Mucosa of rectum (tissue), 2 donors: ENCODE data around the gene TAF11L13.
"Not testable (repeated sequence)": the region's sequence is repeated elsewhere in the genome, so short reads cannot be mapped to it uniquely, and the experiment has no call there.

Experiments used
- H3K27ac ChIP-seq, 2 donors: one replicate each; pipeline ENCODE4 v1.7.0; 2013; ENCODE audit warnings: inconsistent platforms in 2 of 2, low read depth in 2 of 2, low read length in 2 of 2
- H3K27me3 ChIP-seq, 2 donors: one replicate each; pipeline ENCODE4 v1.7.0; 2013; ENCODE audit warnings: low read length in 2 of 2; ENCODE audit not compliant: control insufficient read depth in 2 of 2, insufficient read depth in 2 of 2
- H3K36me3 ChIP-seq, 2 donors: one replicate each; pipeline ENCODE4 v1.7.0; 2013; ENCODE audit warnings: low read length in 2 of 2; ENCODE audit not compliant: control insufficient read depth in 2 of 2, insufficient read depth in 2 of 2
- H3K4me1 ChIP-seq, 2 donors: one replicate each; pipeline ENCODE4 v1.7.0; 2013; ENCODE audit warnings: low read length in 2 of 2, mild to moderate bottlenecking in 1 of 2; ENCODE audit not compliant: control insufficient read depth in 2 of 2, insufficient read depth in 2 of 2
- H3K4me3 ChIP-seq, 2 donors: one replicate each; pipeline ENCODE4 v1.7.0; 2013; ENCODE audit warnings: low read length in 2 of 2
- H3K9ac ChIP-seq, 2 donors: one replicate each; pipeline ENCODE4 v1.7.0; 2013; ENCODE audit warnings: low read length in 2 of 2, low read depth in 1 of 2, mild to moderate bottlenecking in 1 of 2
- H3K9me3 ChIP-seq, 2 donors: one replicate each; pipeline ENCODE4 v1.7.0; 2013; ENCODE audit warnings: low read length in 2 of 2; ENCODE audit not compliant: control insufficient read depth in 2 of 2
- donor health status: healthy.
- donor health status: Normal muscosa, but diverticular disease.

Gene TAF11L13

DNA sequence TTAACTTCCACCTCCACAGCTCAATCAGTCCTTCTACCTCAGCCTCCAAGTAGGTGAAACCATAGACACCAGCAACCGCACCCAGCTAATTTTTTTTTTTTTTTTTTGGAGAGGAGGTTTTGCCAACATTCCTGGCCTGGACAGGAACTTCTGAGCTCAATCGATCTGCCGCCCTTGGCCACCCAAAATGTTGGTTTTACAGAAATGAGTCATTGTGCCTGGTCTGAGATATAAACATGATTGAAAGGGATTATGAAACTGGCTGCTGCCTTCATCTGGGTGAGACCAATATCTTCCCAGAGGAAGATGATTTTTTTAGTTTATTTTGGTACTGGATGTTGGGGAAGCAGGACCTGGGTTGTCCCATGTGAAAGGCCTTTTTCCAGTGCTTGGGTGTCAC is 12.5 kb upstream of the TAF11L13 start:
- Histone ChIP-seq H3K4me1 (no peaks in the 10 kb centered on the region), H3K9ac (no peak overlapping the region), H3K9me3 (no peaks in the 10 kb centered on the region), H3K27me3 (no peaks in the 10 kb centered on the region), H3K27ac (no peak overlapping the region), H3K36me3 (no peaks in the 10 kb centered on the region), H3K4me3 (no peak overlapping the region)

DNA sequence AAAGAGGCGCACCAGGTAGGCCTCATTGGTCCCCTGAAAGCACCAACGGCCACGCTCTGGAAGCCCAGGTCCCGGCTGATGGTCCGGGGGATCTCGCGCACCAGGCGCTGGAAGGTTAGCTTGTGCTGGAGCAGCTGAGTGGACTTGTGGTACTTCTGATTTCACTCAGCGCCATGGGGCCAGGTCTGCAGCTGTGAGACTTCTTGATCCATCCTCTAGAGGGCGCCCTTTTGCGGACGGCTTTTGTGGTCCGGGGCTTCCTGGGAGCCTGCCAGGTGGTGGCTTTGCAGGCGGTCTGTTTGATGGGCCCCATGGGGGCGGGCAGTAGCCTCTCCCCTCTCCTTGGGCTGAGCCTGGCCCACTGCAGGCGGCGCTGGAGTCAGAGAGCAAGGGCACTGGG is 11.3 kb upstream of the TAF11L13 start:
- Histone ChIP-seq H3K4me1 (no peaks in the 10 kb centered on the region), H3K9me3 (no peaks in the 10 kb centered on the region), H3K36me3 (no peaks in the 10 kb centered on the region), H3K9ac (no peak overlapping the region), H3K27ac (no peak overlapping the region), H3K27me3 (no peaks in the 10 kb centered on the region), H3K4me3 (no peak overlapping the region)

DNA sequence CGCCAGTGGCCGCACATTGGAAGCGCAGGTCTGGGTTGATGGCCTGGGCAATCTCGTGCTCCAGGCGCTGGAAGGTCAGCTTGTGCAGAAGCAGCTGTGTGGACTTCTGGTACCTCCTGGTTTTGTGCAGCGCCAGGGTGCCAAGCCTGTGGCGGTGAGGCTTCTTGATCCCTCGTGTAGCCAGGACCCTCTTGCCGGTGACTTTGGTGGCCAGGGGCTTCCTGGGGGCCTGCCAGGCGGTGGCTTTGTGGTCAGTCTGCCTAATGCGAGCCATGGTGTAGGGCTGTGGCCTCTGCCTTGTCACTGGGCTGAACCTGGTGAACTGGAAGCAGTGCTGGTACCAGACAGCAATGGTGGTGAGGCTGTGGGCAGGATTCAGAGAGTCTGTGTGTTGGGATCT is 6.2 kb upstream of the TAF11L13 start:
- H3K4me1 ChIP-seq: no peaks in the 10 kb centered on the region
- no peaks in the 10 kb centered on the region for H3K27me3 ChIP-seq
- H3K36me3 ChIP-seq: no peaks in the 10 kb centered on the region
- H3K9me3 ChIP-seq: no peaks in the 10 kb centered on the region
- no peak overlapping the region for H3K27ac ChIP-seq
- H3K9ac ChIP-seq: no peak overlapping the region
- H3K4me3 ChIP-seq: no peak overlapping the region

DNA sequence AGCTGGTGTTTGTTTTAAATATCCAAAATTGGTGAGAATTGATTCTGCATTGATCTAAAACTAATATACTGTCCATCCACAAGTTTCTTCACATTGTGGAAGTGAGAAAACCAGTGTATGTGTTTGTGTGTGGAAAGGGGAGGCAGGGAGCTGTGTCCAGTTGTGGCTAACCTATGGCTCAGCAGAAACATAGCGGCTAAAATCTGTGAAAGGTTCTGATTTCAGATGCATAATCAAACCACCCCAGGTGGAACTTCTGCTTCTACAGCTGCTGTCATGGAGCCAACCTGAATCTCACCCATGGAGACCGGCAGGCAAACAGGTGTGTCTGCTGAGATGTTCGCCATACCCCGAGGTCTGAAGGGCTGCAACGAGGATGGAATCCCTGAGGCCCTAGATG is 2.3 kb downstream of the TAF11L13 start, which contains the start of gene TAF11L14:
Gene TAF11L14 (plus strand): TSS at position 301 of the 400 bp plus-strand sequence.
- no peak within 1 kb of the TSS for H3K27ac ChIP-seq
- no peaks in the 10 kb centered on the region for H3K27me3 ChIP-seq
- no peaks in the 10 kb centered on the region for H3K4me1 ChIP-seq
- H3K4me3 ChIP-seq: no peak within 1 kb of the TSS
- no peak within 1 kb of the TSS for H3K9ac ChIP-seq
- H3K9me3 ChIP-seq: no peaks in the 10 kb centered on the region
- no peaks in the 10 kb centered on the region for H3K36me3 ChIP-seq

DNA sequence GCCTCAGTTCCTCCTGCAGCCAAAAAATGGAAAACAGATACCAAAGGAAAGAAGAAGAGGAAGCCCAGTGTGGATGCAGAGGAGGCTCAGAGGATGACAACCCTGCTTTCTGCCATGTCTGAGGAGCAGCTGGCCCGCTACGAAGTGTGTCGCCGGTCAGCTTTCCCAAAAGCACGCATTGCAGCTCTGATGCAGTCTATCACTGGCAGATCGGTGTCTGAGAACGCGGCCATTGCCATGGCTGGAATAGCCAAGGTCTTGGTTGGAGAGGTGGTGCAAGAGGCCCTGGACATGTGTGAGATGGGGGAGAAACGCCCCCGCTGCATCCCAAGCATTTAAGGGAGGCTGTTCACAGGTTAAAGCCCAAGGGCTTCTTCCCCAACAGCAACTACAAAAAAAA is 17.3 kb downstream of the TAF11L13 start:
- not testable (repeated sequence) for H3K27ac ChIP-seq, H3K36me3 ChIP-seq, H3K4me3 ChIP-seq, H3K9me3 ChIP-seq, H3K4me1 ChIP-seq, H3K27me3 ChIP-seq, H3K9ac ChIP-seq

DNA sequence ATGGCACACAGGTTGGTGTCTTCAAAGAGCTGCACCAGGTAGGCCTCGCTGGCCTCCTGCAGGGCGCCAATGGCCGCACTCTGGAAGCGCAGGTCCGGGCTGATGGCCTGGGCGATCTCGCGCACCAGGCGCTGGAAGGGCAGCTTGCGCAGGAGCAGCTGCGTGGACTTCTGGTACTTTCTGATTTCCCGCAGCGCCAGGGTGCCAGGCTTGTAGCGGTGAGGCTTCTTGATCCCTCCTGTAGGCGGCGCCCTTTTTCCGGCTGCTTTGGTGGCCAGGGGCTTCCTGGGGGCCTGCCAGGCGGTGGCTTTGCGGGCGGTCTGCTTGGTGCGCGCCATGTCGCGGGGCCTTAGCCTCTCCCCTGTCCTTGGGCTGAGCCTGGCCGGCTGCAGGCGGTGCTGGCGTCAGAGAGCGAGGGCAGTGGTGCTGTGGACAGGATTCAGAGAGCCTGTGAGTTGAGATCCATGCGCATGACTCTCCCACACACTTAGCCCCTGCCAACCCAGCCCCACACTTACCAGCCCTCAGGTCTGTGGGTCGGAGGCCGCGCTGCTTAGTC is 23.4 kb downstream of the TAF11L13 start:
- H3K9ac ChIP-seq, H3K4me3 ChIP-seq, H3K4me1 ChIP-seq, H3K9me3 ChIP-seq, H3K36me3 ChIP-seq, H3K27ac ChIP-seq, H3K27me3 ChIP-seq: not testable (repeated sequence)

DNA sequence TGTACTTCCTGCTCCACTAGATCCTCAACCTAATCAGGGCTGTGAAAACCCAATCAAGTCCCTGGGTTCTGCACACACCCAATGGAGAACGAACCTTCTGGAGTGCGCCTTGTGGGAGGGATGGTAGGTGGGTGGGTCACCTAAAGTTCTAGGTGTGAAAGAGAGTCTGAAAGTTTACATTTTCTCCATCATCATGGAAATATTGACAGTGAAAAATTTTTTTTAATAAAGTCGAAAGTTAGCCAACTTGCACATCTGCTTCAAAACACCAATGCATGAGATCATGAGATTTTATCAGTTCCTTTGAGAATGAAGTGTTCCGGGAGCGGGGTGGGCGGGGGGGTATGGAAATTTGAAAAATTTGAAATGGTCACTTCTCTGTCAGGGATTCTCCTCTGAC is 24.0 kb downstream of the TAF11L13 start:
- no peaks in the 10 kb centered on the region for H3K36me3 ChIP-seq

DNA sequence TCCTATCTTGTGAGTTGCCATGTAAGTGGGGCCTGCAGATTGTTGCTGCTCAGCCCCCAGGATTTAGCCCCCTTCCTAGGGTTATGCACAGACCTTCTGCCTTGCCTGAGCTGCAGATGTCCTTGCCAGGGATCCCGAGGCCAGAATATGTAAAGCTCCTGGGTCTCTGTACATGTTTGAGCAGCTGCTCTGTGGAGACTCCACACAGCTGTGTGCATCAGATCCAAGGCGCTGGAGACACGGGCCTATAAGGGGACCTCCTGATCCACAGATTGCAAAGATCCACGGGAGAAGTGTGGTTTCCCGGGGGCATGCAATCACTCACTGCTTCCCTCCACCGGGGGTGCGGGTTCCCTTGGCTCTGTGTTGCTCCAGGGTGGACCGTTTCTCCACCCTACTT is 31.3 kb downstream of the TAF11L13 start:
- H3K27ac ChIP-seq: no peak overlapping the region
- no peak overlapping the region for H3K9ac ChIP-seq
- no peaks in the 10 kb centered on the region for H3K4me1 ChIP-seq

More for the DNA sequence above, 24.0 kb downstream of the TAF11L13 start:
- Histone ChIP-seq H3K27me3 (no peaks in the 10 kb centered on the region), H3K9me3 (no peaks in the 10 kb centered on the region), H3K9ac (no peak overlapping the region), H3K27ac (no peak overlapping the region), H3K4me1 (no peaks in the 10 kb centered on the region), H3K4me3 (no peak overlapping the region)

DNA sequence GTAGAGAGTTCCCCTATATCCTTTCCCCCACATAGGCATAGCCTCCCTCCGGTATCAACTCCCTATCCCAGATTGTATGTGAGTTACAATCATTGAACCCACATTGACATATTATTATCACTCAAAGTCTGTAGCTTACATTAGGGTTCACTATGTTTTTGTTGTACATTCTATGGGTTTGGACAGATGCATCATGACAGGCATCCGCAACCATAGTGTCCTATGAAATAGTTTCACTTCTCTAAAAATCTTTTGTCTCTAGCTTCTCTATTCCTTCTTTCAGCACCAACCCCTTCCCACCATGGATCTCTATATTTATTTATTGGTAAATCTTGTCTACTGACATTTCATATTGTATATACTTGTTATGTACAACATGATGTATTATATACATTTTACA is 33.9 kb downstream of the TAF11L13 start:
- Histone ChIP-seq H3K4me1 (no peaks in the 10 kb centered on the region), H3K9me3 (peaks cover 0 to 5% of the 10 kb centered on the region in 2 donors), H3K4me3 (no peak overlapping the region), H3K27ac (no peak overlapping the region), H3K27me3 (no peaks in the 10 kb centered on the region), H3K36me3 (no peaks in the 10 kb centered on the region), H3K9ac (no peak overlapping the region)

More for the DNA sequence above, 31.3 kb downstream of the TAF11L13 start:
- Histone ChIP-seq H3K9me3 (peaks cover 0 to 3% of the 10 kb centered on the region in 2 donors), H3K36me3 (no peaks in the 10 kb centered on the region), H3K4me3 (no peak overlapping the region), H3K27me3 (no peaks in the 10 kb centered on the region)

DNA sequence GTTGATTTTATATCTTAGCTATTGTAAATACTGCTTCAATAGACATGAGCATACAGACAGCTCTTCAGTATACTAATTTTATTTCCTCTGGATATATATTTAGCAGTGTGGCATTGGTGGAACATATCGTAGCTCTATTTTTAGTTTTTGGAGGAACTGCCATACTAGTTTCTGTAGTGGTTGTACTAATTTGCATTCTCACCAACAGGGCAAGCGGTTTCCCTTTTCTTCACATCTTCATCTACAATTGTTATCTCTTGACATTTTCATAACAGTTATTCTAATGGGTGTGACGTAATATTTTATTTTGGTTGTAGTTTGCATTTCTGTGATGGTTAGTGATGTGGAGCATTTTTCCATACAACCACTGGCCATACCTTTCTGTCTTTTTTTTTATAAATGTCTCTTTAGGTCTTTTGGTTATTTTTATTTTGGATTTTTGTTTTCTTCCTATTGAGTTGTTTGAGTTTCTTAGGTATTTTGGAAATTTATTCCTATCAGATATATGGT is 34.9 kb downstream of the TAF11L13 start:
- H3K4me1 ChIP-seq: no peaks in the 10 kb centered on the region
- H3K36me3 ChIP-seq: no peaks in the 10 kb centered on the region
- H3K9ac ChIP-seq: no peak overlapping the region
- no peak overlapping the region for H3K4me3 ChIP-seq
- no peaks in the 10 kb centered on the region for H3K27me3 ChIP-seq
- H3K9me3 ChIP-seq: peaks cover 0 to 5% of the 10 kb centered on the region in 2 donors
- no peak overlapping the region for H3K27ac ChIP-seq

DNA sequence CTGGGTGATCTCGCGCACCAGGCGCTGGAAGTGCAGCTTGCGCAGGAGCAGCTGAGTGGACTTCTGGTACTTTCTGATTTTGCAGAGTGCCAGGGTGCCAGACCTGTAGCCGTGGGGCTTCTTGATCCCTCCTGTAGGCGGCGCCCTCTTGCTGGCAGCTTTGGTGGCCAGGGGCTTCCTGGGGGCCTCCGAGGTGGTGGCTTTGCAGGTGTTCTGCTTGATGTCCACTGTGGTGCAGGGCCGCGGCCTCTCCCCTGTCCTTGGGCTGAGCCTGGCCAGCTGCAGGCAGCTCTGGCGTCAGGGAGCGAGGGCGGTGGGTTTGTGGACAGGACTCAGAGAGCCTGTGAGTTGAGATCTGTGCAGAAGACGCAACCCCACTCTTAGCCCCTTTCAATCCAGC is 38.5 kb downstream of the TAF11L13 start:
- Histone ChIP-seq H3K27me3 (no peaks in the 10 kb centered on the region), H3K4me1 (no peaks in the 10 kb centered on the region), H3K9me3 (peaks cover 0 to 2% of the 10 kb centered on the region in 2 donors), H3K9ac (no peak overlapping the region), H3K36me3 (no peaks in the 10 kb centered on the region), H3K27ac (no peak overlapping the region), H3K4me3 (no peak overlapping the region)
